NK-92 (cell line): ENCODE results near the gene CAPZB.
"Not testable (repeated sequence)": the region's sequence is repeated elsewhere in the genome, so short reads cannot be mapped to it uniquely, and the experiment has no call there.

Experiments
- DNase-seq: peaks from one replicate; lab custom pipeline; 2025; ENCODE audit not compliant: unreplicated experiment; lab: John Stamatoyannopoulos, UW

The CAPZB gene

DNA sequence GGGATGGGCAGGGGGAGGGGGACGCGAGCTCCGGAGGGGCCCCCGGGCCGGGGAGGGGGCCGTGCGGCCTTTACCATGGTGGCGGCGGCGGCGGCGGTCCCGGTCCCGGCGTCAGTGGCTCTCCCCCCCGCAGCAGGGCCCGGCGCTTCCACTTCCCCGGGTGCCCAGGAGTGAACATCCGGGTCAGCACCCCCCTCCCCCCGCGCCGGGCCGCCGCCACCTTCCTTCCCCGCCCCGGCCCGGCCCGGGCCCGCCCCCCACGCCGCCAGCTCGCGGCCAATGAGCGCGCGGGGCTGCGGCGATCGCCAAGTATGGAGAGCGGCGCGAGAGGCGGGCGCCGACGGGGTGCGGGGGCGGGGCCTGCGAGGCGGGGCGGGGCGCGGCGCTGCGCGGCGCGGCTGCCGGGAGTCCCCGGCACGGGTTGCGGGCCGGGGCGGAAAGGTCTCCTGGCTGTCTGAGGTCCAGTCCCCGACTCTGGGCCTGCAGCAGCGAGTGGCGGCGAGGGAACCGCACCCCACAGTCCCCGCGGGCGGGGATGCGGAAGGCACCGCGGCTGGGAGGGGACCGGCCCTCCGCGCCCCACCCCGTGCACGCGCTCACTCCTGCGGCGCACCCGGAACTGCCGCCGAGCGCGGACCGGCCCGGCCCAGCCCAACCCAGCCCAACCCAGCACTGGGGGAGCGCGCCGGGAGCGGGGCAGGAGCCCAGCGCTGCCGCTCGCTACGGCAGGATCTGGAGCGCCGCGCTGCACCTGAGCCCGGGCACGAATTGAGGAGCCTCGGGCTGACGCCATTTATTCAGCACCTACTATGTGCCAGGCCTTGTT lies at the start of gene CAPZB:
Gene CAPZB (minus strand): TSS at position 178 of the 826 bp plus-strand sequence. CDS start 101 bp downstream, at position 77.
- peak; percentile 33 for DNase-seq

DNA sequence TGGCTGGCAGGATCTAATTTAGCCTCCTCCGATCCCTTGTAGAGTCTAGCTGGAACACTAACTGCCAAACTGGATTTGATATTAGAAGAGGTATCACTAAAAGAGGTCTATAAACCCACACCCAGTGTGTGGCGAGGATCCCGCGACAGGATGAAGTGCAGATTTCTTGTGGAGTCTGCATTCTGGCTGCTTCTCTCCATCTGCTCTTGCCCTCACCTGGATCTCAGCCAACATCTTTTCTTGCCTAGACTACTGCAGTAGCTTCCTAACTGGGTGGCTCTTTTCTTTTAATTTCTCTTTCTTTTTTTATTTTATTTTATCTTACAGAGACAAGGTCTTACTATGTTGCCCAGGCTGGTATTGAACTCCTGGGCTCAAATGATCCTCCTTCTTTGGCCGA lies 48.9 kb upstream of the CAPZB start:
- DNase-seq: no peak

DNA sequence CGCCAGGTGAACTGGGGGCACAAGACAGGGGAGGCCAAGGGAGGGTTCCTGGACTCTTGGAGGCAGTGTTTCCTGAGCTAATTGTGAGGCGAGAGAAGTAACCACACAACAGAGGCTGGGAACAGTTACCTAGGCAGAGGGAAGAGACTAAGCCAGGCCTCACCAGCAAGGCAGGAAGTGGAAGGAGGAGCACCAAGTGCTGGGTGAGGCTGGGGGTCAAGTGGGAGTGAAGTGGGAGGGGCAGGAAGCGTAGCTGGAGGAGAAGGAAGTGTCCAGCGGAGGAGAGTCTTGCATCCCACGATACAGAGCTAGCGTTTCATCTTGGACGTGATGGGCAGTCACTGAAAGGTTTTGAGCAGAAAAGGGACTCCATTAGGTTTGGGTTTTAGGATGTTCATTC lies 48.3 kb upstream of the CAPZB start:
- DNase-seq: no peak

DNA sequence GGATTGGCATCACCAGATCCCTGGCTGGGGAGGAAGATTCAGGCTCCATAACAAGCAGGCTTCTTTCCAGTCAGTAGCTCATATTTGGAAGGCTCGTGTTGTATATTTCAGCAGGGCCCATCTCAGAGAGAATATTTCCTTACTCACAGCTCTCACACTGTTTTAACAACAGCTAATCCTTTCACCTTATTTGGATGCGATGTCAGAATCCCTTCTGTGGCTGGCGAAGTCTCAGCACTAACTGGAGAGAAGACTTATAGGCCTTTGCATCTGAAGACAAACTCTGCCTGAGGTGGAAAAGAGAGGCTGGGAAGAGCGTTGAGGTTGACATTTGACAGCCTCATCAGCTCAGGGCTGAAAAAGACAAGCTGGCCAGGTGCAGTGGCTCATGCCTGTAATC lies 47.2 kb upstream of the CAPZB start:
- DNase-seq: no peak

GRCh38 chr1:19529664-19530063 lies 44.3 kb upstream of the CAPZB start:
- DNase-seq: no peak

- DNase-seq: no peak
Observed at GRCh38 chr1:19528438-19528837, 43.1 kb upstream of the CAPZB start.

DNA sequence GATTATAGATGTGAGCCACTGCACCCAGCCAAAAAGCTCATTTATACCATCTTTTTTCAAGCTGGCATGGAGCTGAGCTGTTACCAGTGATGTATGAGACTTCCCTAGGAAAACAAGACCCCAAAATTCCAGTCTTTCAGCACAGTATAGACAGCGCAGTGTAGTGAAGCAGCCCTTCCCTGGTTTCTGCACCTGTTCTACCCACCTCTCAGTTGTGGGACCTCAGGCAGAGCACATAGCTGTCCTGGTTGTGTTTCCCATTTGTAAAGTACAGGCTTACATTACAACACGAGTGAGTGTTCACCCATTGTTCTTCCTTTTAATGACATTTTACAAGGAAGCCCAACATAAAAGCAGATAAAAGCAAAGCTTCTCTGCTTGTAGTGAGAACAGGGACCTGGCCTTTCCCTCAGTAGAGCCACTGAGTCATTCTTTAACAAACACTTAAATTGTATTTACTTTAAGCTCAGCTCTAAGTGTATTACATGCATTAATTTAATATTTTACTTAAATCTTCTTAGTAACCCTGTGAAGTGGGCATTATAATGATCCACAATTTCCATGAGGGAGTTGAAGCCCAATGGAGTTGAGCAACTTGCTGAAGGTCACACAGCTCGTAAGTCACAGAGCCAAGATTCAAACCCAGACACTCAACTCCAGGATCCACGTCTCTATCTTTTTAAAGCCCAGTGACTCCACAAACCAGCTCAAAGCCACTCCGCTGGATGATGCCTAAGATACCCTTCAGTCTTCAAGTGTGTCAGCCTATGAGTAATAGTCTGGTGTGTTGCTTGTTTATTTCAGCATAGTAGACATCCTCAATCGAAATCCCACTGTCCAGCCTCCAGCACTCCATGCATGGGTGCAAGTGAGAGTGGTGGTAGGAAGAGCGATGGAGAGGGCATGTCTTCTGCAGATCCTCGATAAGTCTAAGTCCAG lies 40.5 kb upstream of the CAPZB start:
- DNase-seq: no peak

- no peak for DNase-seq
Observed at GRCh38 chr1:19524791-19525190, 39.5 kb upstream of the CAPZB start.

GRCh38 chr1:19522570-19522969 lies 37.2 kb upstream of the CAPZB start:
- not testable (repeated sequence) for DNase-seq

DNA sequence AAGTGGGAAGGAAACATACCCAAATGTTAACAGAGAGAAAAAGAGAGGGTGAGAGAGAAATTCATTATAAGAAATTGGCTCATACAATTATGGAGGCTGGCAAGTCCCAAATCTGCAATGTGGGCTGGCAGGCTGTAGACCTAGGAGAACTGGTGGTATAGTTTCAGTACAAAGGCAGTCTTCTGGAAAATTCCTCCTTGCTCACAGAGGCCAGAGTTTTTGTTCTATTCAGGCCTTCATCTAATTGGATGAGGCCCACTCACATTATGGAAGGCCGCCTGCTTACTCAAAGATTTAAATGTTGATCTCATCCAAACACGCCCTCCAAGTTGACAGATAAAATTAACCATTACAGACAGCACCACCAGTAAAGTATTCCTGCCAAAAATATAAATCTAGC lies 36.1 kb upstream of the CAPZB start:
- no peak for DNase-seq

GRCh38 chr1:19517017-19517416 lies 31.7 kb upstream of the CAPZB start:
- no peak for DNase-seq

GRCh38 chr1:19515201-19515600 lies 29.9 kb upstream of the CAPZB start:
- DNase-seq: no peak

- DNase-seq: no peak
Observed at GRCh38 chr1:19514391-19514831, 29.1 kb upstream of the CAPZB start.

GRCh38 chr1:19512545-19512944 lies 27.2 kb upstream of the CAPZB start:
- DNase-seq: no peak

DNA sequence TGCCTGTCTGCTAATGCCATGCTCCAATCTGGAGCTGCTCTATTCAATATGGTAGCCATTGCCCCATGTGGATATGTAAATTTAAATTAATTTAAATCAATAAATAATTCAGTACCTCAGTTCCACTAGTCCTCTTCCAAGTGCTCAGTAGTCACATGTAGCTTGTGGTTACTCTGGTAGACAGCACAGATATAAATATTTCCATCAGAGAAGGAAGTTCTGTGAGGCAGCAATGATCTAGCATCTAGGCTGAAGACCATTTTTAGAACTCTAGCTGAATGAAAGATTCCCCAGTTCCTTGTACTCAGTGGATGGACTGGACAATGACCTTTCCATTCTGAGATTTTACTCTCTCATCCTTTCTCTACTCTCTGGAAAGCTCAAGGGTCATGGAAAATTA lies 25.8 kb upstream of the CAPZB start:
- no peak for DNase-seq

- not testable (repeated sequence) for DNase-seq
Observed at GRCh38 chr1:19509647-19510046, 24.3 kb upstream of the CAPZB start.

GRCh38 chr1:19507516-19507915 lies 22.2 kb upstream of the CAPZB start:
- no peak for DNase-seq

DNA sequence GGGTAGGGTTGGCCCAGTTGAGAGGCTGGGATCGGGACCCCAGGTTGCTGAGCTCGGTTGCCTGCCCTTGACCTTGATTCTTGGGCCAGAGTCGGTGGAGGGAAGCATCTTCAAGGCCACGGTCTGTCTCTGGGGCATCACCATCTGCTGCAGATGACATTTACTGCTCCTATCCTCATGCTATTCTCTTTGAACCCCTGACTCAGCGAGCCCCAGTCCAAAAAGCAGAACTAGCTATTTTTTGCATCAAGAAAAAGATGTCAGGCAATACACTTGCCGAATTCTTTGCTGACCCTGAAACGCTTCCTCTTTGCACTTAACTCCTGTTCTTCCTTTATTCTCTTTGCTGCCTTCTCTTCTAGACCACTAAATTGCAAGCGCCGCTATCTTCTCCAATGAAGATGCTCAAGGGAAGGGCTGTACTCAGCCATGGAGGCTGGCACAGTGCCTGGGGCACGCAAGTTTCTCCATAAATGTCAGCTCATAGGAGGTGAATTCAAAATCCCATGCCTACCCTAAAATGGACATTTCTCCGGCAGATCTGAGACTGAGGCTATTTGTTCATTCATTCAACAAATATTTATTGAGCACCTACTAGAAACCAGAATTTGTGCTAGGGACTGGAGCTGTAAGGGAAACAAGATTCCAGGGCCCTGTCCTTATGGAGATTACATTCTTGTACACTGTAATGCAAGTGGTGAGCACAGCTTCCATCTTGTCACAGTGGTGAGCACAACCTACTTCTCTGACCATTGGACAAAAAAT lies 20.5 kb upstream of the CAPZB start:
- DNase-seq: no peak

DNA sequence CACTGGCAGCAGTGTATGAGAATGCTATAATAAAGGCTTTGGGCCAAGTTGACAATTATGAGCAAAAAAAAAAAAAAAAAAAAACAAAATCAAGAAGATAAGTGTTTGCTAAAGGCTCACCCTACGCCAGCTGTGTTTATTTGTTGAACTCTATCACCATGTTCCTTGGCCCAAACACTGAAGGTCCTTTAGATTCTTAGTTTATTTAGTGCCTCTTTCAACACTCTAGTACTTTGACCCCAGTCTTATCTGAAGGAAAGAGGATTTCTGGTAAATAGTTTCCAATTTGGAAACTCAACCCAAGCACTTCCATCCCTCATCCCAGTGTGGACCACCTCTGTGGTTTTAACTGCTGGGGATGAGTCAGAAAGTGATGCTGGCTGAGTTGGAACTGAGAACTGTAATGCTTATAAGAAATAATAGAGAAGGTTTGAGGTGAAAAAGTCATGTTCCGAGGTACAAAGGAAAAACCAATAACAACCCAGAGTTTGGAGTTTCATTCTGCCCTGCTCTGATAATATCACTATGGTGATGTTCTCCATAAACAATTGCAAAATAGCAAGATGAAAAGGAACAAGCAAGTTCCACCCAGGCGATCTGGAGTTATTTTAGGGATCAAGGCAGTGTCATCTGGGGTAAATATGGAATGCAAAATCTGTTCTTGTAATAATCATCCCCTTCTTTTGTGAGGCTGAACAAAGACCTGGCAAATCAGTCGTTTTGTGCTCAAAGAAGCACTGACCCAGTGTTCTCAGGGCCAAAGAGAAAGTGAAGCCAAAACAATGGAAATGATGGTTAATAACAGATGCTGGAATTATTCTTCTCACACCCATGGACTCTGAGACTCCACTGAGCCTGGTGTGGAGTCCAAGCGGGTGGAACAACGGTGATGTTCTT lies 19.7 kb upstream of the CAPZB start:
- no peak for DNase-seq

- DNase-seq: not testable (repeated sequence)
Observed at GRCh38 chr1:19502284-19502683, 16.9 kb upstream of the CAPZB start.
